Stomach (tissue), 9 donors: ENCODE measurements around the gene ABHD15. TPM values are rescaled to one million over a fixed set of nuclear protein-coding genes. Genes with fewer than 3 reads are reported as not detected.

Experiments used
- DNase-seq, 2 donors: peaks; one replicate each; pipeline versions ENCODE4 v3.0.0 to v3.0.0-alpha.2; 2013 to 2019
- H3K27ac ChIP-seq, 5 donors: fragments of 200-600 bp in 4 of 5; sonication (generic) in 4 of 5; one replicate each; pipeline ENCODE4 v1.5.1; 2013 to 2019; ENCODE audit warnings: mild to moderate bottlenecking in 1 of 5, moderate library complexity in 1 of 5
- H3K27me3 ChIP-seq, 3 donors: fragments of 200-600 bp; sonication (generic); one replicate each; pipeline ENCODE4 v1.5.1; 2017 to 2019; ENCODE audit warnings: mixed run types in 1 of 3
- H3K36me3 ChIP-seq, 4 donors: fragments of 200-600 bp; sonication (generic); 1 replicate in 3 of 4; 2 replicates in 1 of 4; pipeline ENCODE4 v1.5.1; 2016 to 2019
- H3K4me1 ChIP-seq, 4 donors: fragments of 200-600 bp; sonication (generic); one replicate each; pipeline ENCODE4 v1.5.1; 2016 to 2019
- H3K4me3 ChIP-seq, 4 donors: fragments of 200-600 bp; sonication (generic) in 3 of 4; one replicate each; pipeline ENCODE4 v1.5.1; 2016 to 2019; ENCODE audit warnings: mild to moderate bottlenecking in 1 of 4
- H3K9me3 ChIP-seq, 4 donors: fragments of 200-600 bp; sonication (generic); one replicate each; pipeline ENCODE4 v1.5.1; 2016 to 2019
- EP300 ChIP-seq: sonication (generic); formaldehyde crosslinking; IDR thresholded peaks from one replicate; pipeline ENCODE4 v1.6.1; 2017; ENCODE audit warnings: antibody characterized with exemption
- POLR2A ChIP-seq, 4 donors: fragments of 450-650 bp; IDR thresholded peaks; one replicate each; pipeline ENCODE4 v1.6.1; 2016; ENCODE audit warnings: antibody characterized with exemption in 4 of 4, control low read depth in 2 of 4, mild to moderate bottlenecking in 1 of 4, moderate library complexity in 1 of 4
- POLR2AphosphoS5 ChIP-seq, 3 donors: sonication (generic); formaldehyde crosslinking; IDR thresholded peaks; one replicate each; pipeline ENCODE4 v1.6.1; 2016; ENCODE audit warnings: antibody characterized with exemption in 3 of 3
- WGBS, 5 donors: extraction: QIAGEN DNeasy Blood & Tissue Kit in 3 of 5; methylation state at CpG; one replicate each; pipeline versions ENCODE4 v1.1.5 to v1.1.7; 2013 to 2018; 5-methylcytosine and 5-hydroxymethylcytosine counted together
- intact Hi-C: fragments of 100-400 bp; cut with DNase I; formaldehyde crosslinking; loops from one replicate; pipeline ENCODE4 v1.15.1; 2023; ENCODE audit warnings: low total_unique reads
- polyA plus RNA-seq, 3 donors: library from polyadenylated mRNA; stranded (reverse); fragments of 200-250 nt; gene quantifications; one replicate each; pipeline ENCODE4 v1.2.3, GENCODE V29; 2013
- total RNA-seq, 5 donors: library from RNA; depleted of rRNA; stranded (reverse); fragments of >200 nt; gene quantifications; one replicate each; pipeline versions ENCODE4 v1.1.0 to v1.2.3, GENCODE V29; 2014 to 2016
- TF ChIP-seq, protein P1 (sequence below), 7 experiments: fragments of 450-650 bp in 4 of 7; fragments of 200-600 bp in 3 of 7; sonication (generic) in 3 of 7; IDR thresholded peaks; one replicate each; pipeline ENCODE4 v1.5.1; 2016 to 2019; ENCODE audit warnings: antibody characterized with exemption in 7 of 7, control low read depth in 2 of 7, mild to moderate bottlenecking in 1 of 7
- donor health status: healthy with polysubstance abuse.
- donor health status: Bipolar disorder and iron deficiency.
- donor health status: healthy.

Gene ABHD15
- total and polyA plus RNA-seq, 8 donors = 0.58 to 17.4 (median 6.9) TPM

DNA sequence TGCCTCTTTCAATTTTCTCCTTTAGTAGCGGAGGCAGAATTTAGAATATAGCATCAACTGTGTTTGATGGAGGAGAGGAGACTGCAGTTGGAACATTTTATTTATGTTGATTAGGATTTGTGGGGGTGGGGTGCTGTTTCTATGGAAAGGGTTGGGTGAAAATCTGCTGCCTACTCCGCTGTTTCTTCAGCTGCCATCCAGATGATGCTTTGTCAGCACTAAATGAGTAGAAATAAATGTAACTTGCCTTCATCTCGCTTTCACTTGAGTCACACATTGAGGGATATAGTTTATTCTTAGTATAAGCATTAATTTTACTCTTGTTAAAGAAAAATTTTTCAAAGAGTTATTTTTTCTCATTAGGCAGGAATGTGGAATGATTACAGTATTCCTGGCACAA is 42.1 kb downstream of the ABHD15 start:
- H3K9me3 ChIP-seq = no peaks in the 10 kb centered on the region
- H3K27me3 ChIP-seq = no peaks in the 10 kb centered on the region
- TF ChIP-seq, protein P1, sequence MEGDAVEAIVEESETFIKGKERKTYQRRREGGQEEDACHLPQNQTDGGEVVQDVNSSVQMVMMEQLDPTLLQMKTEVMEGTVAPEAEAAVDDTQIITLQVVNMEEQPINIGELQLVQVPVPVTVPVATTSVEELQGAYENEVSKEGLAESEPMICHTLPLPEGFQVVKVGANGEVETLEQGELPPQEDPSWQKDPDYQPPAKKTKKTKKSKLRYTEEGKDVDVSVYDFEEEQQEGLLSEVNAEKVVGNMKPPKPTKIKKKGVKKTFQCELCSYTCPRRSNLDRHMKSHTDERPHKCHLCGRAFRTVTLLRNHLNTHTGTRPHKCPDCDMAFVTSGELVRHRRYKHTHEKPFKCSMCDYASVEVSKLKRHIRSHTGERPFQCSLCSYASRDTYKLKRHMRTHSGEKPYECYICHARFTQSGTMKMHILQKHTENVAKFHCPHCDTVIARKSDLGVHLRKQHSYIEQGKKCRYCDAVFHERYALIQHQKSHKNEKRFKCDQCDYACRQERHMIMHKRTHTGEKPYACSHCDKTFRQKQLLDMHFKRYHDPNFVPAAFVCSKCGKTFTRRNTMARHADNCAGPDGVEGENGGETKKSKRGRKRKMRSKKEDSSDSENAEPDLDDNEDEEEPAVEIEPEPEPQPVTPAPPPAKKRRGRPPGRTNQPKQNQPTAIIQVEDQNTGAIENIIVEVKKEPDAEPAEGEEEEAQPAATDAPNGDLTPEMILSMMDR (IDR thresholded peaks at IDR 0.05) = no peak
- TF ChIP-seq POLR2AphosphoS5 (IDR thresholded peaks at IDR 0.05) (no peak), POLR2A (IDR thresholded peaks at IDR 0.05) (no peak), EP300 (no peak)
- H3K4me3 ChIP-seq = no peak overlapping the region
- no peaks in the 10 kb centered on the region for H3K4me1 ChIP-seq
- intact Hi-C loops = no loop called here
- WGBS, 5 donors = 94 to 97% (median 96%) methylated on average over 3 of the region's 3 CpGs
- peaks cover 33 to 97% (median 93%) of the 10 kb centered on the region in 4 donors for H3K36me3 ChIP-seq
- no peak overlapping the region for H3K27ac ChIP-seq
- DNase-seq = peak in 1 of 2 donors; percentile 7

DNA sequence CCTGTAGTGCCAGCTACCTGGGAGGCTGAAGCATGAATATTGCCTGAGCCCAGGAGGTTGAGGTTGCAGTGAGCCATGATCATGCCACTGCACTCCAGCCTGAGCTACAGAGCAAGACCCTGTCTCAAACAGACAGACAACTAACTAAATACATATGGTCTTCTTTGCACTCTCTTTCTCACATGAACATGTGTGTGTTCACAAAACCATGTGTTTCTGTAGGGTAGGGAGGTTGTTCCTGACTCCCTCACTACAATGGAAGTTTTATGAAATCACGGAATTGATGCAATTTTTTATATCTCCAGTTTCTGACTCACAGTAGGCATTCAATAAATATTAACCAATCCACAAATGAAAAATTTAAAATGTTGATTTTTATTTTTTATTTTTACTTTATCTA is 48.5 kb downstream of the ABHD15 start:
- TF ChIP-seq EP300 (no peak), POLR2AphosphoS5 (IDR thresholded peaks at IDR 0.05) (no peak), POLR2A (IDR thresholded peaks at IDR 0.05) (no peak)
- TF ChIP-seq, protein P1 (IDR thresholded peaks at IDR 0.05) = no peak
- intact Hi-C loops = no loop called here
- Histone ChIP-seq H3K36me3 (peaks cover 39 to 99% (median 98%) of the 10 kb centered on the region in 4 donors), H3K27me3 (no peaks in the 10 kb centered on the region), H3K27ac (no peak overlapping the region), H3K9me3 (no peaks in the 10 kb centered on the region), H3K4me3 (no peak overlapping the region), H3K4me1 (no peaks in the 10 kb centered on the region)
- DNase-seq = no peak
- WGBS, 5 donors = 96 to 100% (median 97%) methylated on average over 1 of the region's 1 CpG

DNA sequence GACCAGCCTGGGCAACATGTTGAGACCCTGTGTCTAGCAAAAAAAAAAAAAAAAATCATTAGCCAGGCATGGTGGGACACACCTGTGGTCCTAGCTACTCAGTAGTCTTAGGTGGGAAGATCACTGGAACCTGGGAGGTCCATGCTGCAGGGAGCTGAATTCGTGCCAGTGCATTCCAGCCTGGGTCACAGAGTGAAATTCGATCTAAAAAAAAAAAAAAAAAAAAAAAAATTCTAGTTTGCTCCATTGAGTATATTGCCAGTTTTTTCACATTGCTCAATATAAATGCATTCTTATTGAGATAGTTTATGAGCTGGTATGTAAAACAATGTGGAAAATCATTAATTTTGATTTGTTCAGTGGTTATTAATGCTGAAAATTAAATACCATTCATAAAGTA is 52.0 kb downstream of the ABHD15 start:
- H3K27me3 ChIP-seq = no peaks in the 10 kb centered on the region
- H3K4me3 ChIP-seq = no peak overlapping the region
- no peaks in the 10 kb centered on the region for H3K4me1 ChIP-seq
- intact Hi-C loops = no loop called here
- TF ChIP-seq POLR2A (IDR thresholded peaks at IDR 0.05) = no peak
- TF ChIP-seq, protein P1 (IDR thresholded peaks at IDR 0.05) = no peak
- no peak for TF ChIP-seq EP300
- TF ChIP-seq POLR2AphosphoS5 (IDR thresholded peaks at IDR 0.05) = no peak
- 46 to 65% (median 54%) methylated on average over 2 of the region's 2 CpGs for WGBS, 5 donors
- H3K27ac ChIP-seq = no peak overlapping the region
- no peaks in the 10 kb centered on the region for H3K9me3 ChIP-seq
- H3K36me3 ChIP-seq = peaks cover 52 to 98% (median 96%) of the 10 kb centered on the region in 4 donors
- no peak for DNase-seq

DNA sequence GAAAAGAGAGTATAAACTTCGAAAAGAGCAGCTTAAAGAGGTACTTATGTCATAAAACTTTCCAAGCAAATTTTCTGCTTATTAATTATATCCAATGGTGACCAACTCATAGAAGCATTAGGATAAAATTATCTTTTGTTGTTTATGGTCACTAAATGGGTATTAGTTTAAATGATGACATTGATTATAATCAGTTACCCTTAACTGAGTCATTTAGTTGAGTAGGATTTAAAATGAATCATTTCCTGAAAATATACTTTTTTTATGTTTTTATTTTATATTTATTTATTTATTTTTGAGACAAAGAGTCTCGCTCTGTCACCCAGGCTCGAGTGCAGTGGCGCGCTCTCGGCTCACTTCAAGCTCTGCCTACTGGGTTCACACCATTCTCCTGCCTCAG is 55.9 kb downstream of the ABHD15 start:
- intact Hi-C loops = no loop called here
- DNase-seq = no peak
- 94 to 98% (median 95%) methylated on average over 6 of the region's 6 CpGs for WGBS, 5 donors

More for the DNA sequence above, 55.9 kb downstream of the ABHD15 start:
- H3K4me3 ChIP-seq = no peak overlapping the region
- H3K27me3 ChIP-seq = no peaks in the 10 kb centered on the region
- H3K27ac ChIP-seq = no peak overlapping the region
- H3K9me3 ChIP-seq = no peaks in the 10 kb centered on the region
- H3K36me3 ChIP-seq = peaks cover 26 to 96% (median 94%) of the 10 kb centered on the region in 4 donors
- TF ChIP-seq POLR2A (IDR thresholded peaks at IDR 0.05) (no peak), EP300 (no peak), POLR2AphosphoS5 (IDR thresholded peaks at IDR 0.05) (no peak)
- TF ChIP-seq, protein P1 (IDR thresholded peaks at IDR 0.05) = no peak
- H3K4me1 ChIP-seq = no peaks in the 10 kb centered on the region

Other genes with a start within 250 kb of the ABHD15 start
- 100 to 1,000 TPM in 2 of 5 donors, 10 to 100 TPM in 3; 39.3 to 230 (median 56.0) TPM for gene TAOK1, start 176.7 kb downstream of the ABHD15 start, total RNA-seq
- gene TAOK1, start 176.7 kb downstream of the ABHD15 start, polyA plus RNA-seq = 1 to 10 TPM; 4.4 to 6.4 (median 5.7) TPM
- gene TP53I13, start 1.7 kb upstream of the ABHD15 start, total RNA-seq = 100 to 1,000 TPM in 1 of 5 donors, 10 to 100 TPM in 4; 27.7 to 299 (median 79.5) TPM
- gene TP53I13, start 1.7 kb upstream of the ABHD15 start, polyA plus RNA-seq = 10 to 100 TPM; 39.7 to 83.0 (median 46.0) TPM
- 10 to 100 TPM; 23.7 to 67.2 (median 34.3) TPM for gene GIT1, start 22.6 kb upstream of the ABHD15 start, total RNA-seq
- gene GIT1, start 22.6 kb upstream of the ABHD15 start, polyA plus RNA-seq = 10 to 100 TPM; 17.7 to 26.4 (median 18.9) TPM
- 10 to 100 TPM in 1 of 5 donors, 1 to 10 TPM in 3, not detected in 1; 1.8 to 12.3 (median 5.6) TPM for gene ANKRD13B, start 26.1 kb upstream of the ABHD15 start, total RNA-seq
- 1 to 10 TPM; 2.6 to 4.2 (median 2.9) TPM for gene ANKRD13B, start 26.1 kb upstream of the ABHD15 start, polyA plus RNA-seq
- 10 to 100 TPM in 4 of 5 donors, 1 to 10 TPM in 1; 6.4 to 53.1 (median 20.6) TPM for gene CORO6, start 55.9 kb upstream of the ABHD15 start, total RNA-seq
- 10 to 100 TPM in 1 of 3 donors, 1 to 10 TPM in 2; 1.1 to 17.5 (median 1.4) TPM for gene CORO6, start 55.9 kb upstream of the ABHD15 start, polyA plus RNA-seq